A673 (cell line): Measurements from ENCODE around the gene TBC1D22A.

ENCODE experiments used
- CTCF ChIP-seq: fragments of 300-800, 200-600 bp; sonication (generic); conservative IDR thresholded peaks from 2 replicates; pipeline ENCODE4 v1.5.1; 2017; ENCODE audit warnings: low read depth, mild to moderate bottlenecking, antibody characterized with exemption, low read length, moderate library complexity, mixed read lengths
- EZH2 ChIP-seq: fragments of 200-600 bp; sonication (generic); IDR thresholded peaks from 2 replicates; pipeline ENCODE4 v1.6.1; 2017; ENCODE audit warnings: borderline replicate concordance, low read depth, mild to moderate bottlenecking, mixed read lengths, antibody characterized with exemption, low read length; ENCODE audit not compliant: poor library complexity, severe bottlenecking

- TF ChIP-seq CTCF, result no peak
- TF ChIP-seq EZH2, result no peak
These were observed 260.0 kb downstream of the TBC1D22A start for GRCh38 chr22:47022475-47022874.
